Skeletal muscle satellite cell (primary cell): ENCODE data around the gene KLHL9.

ENCODE experiments used
- H3K27me3 ChIP-seq: 2 replicates; pipeline ENCODE4 v1.7.0; 2013; ENCODE audit warnings: low read length; ENCODE audit not compliant: control insufficient read depth, insufficient read depth
- H3K36me3 ChIP-seq: 2 replicates; pipeline ENCODE4 v1.7.0; 2013; ENCODE audit warnings: mild to moderate bottlenecking, control low read depth, low read length; ENCODE audit not compliant: insufficient read depth
- H3K4me1 ChIP-seq: 2 replicates; pipeline ENCODE4 v1.7.0; 2013; ENCODE audit warnings: low read length; ENCODE audit not compliant: control insufficient read depth, insufficient read depth
- H3K4me2 ChIP-seq: 2 replicates; pipeline ENCODE4 v1.7.0; 2013; ENCODE audit warnings: mild to moderate bottlenecking, low read length
- H3K4me3 ChIP-seq: 2 replicates; pipeline ENCODE4 v1.7.0; 2013; ENCODE audit warnings: low read length
- H3K9ac ChIP-seq: 2 replicates; pipeline ENCODE4 v1.7.0; 2013; ENCODE audit warnings: mild to moderate bottlenecking, low read depth, low read length, moderate library complexity
- H3K9me3 ChIP-seq: replicated peaks from 2 replicates; pipeline ENCODE4 v1.7.0; 2013; ENCODE audit warnings: mild to moderate bottlenecking, control low read depth, low read length

KLHL9 gene

DNA sequence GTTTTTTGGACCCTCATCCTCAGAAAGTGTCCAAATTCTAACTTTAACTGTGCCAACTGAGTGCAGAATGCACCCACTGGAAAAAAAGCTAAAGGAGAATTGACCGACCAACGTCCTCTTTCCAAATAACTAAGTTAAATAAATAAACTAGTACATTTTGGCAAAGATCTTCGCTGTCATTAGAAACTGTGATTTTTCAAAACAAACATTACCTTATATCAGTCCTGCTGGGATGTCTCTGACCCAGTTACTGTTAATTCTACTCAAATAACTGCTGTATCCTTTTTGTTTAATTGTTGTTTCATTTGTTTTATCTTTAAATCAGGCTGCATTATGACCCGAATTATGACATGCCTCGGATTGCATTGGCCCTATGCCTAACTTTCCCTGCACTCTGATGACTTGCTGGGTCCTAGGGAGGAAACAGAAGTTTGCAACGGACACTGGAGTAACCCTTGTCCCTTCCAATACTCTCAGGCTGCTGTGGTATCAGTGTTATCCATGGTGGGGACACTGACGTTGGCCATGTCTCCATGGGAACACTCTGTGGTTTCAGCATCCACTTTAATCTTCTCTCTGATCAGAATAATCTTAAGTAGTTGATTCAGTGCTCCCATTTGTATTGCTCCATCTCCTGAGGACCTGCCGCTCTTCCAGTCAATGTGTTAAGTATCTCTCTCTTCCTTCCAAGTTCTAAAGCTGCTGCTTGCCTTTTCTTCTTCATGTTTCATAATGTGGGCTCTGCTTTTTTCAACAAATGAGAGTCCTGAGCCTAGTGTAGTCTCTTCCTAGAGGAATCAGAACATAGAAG, 19.0 kb downstream of the KLHL9 start:
- Histone ChIP-seq H3K4me3 (no peak overlapping the region), H3K9ac (no peak overlapping the region), H3K27me3 (no peaks in the 10 kb centered on the region), H3K9me3 (no peaks in the 10 kb centered on the region), H3K36me3 (no peaks in the 10 kb centered on the region), H3K4me2 (no peak overlapping the region), H3K4me1 (no peaks in the 10 kb centered on the region)

- no peaks in the 10 kb centered on the region for H3K36me3 ChIP-seq
- no peaks in the 10 kb centered on the region for H3K4me1 ChIP-seq
- no peak overlapping the region for H3K4me3 ChIP-seq
- no peaks in the 10 kb centered on the region for H3K9me3 ChIP-seq
- H3K9ac ChIP-seq, result no peak overlapping the region
- no peak overlapping the region for H3K4me2 ChIP-seq
- H3K27me3 ChIP-seq, result peaks cover 8% of the 10 kb centered on the region
These were observed 21.1 kb downstream of the KLHL9 start for GRCh38 chr9:21314152-21314551.

GRCh38 chr9:21311889-21312288, 23.3 kb downstream of the KLHL9 start:
- Histone ChIP-seq H3K27me3 (peaks cover 29% of the 10 kb centered on the region), H3K4me1 (no peaks in the 10 kb centered on the region), H3K9me3 (no peaks in the 10 kb centered on the region), H3K4me2 (no peak overlapping the region), H3K9ac (no peak overlapping the region), H3K4me3 (no peak overlapping the region), H3K36me3 (no peaks in the 10 kb centered on the region)

GRCh38 chr9:21305213-21305612, 30.0 kb downstream of the KLHL9 start, which contains the start of gene IFNA5:
Gene IFNA5, minus strand, starts transcription at chr9:21305313. Its CDS starts 57 bp downstream, at chr9:21305256.
- peaks cover 75% of the 10 kb centered on the region for H3K27me3 ChIP-seq
- H3K4me2 ChIP-seq, result no peak within 1 kb of the TSS
- no peaks in the 10 kb centered on the region for H3K9me3 ChIP-seq
- no peak within 1 kb of the TSS for H3K4me3 ChIP-seq
- no peaks in the 10 kb centered on the region for H3K4me1 ChIP-seq
- no peak within 1 kb of the TSS for H3K9ac ChIP-seq
- no peaks in the 10 kb centered on the region for H3K36me3 ChIP-seq

DNA sequence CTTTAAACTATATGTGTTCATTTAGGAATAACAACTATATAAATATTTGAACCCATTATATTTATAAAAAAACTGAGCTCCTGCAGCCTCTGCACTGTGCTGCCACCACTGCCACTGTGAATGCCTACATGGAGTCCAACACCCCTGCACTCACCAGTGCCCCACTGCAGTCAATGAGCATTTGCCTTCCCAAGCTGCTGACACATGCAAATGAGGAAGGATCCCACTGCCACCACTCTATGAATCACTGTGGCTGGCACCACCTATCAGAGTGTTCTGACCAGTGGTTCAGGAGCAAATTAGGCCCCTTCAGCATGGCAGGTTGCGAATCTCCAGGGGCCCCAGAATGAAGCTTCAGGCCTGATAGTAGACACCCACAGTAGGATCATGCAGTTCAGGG, 39.2 kb downstream of the KLHL9 start:
- no peak overlapping the region for H3K4me2 ChIP-seq
- H3K4me3 ChIP-seq, result no peak overlapping the region
- H3K36me3 ChIP-seq, result no peaks in the 10 kb centered on the region
- no peak overlapping the region for H3K9ac ChIP-seq
- H3K27me3 ChIP-seq, result peaks cover 40% of the 10 kb centered on the region
- H3K4me1 ChIP-seq, result no peaks in the 10 kb centered on the region
- no peaks in the 10 kb centered on the region for H3K9me3 ChIP-seq

GRCh38 chr9:21294904-21295538, 40.2 kb downstream of the KLHL9 start:
- no peaks in the 10 kb centered on the region for H3K4me1 ChIP-seq
- H3K9ac ChIP-seq, result no peak overlapping the region
- H3K27me3 ChIP-seq, result peaks cover 40% of the 10 kb centered on the region
- no peaks in the 10 kb centered on the region for H3K36me3 ChIP-seq
- H3K4me3 ChIP-seq, result no peak overlapping the region
- H3K4me2 ChIP-seq, result no peak overlapping the region
- H3K9me3 ChIP-seq, result no peaks in the 10 kb centered on the region

- H3K27me3 ChIP-seq, result peaks cover 46% of the 10 kb centered on the region
- no peak overlapping the region for H3K4me2 ChIP-seq
- no peaks in the 10 kb centered on the region for H3K4me1 ChIP-seq
- no peaks in the 10 kb centered on the region for H3K36me3 ChIP-seq
- no peak overlapping the region for H3K4me3 ChIP-seq
- H3K9me3 ChIP-seq, result no peaks in the 10 kb centered on the region
- no peak overlapping the region for H3K9ac ChIP-seq
These were observed 40.8 kb downstream of the KLHL9 start for GRCh38 chr9:21294364-21294774.

- Histone ChIP-seq H3K4me2 (no peak overlapping the region), H3K36me3 (no peaks in the 10 kb centered on the region), H3K27me3 (peaks cover 64% of the 10 kb centered on the region), H3K4me3 (no peak overlapping the region), H3K9ac (no peak overlapping the region), H3K9me3 (no peaks in the 10 kb centered on the region), H3K4me1 (no peaks in the 10 kb centered on the region)
These were observed 45.4 kb downstream of the KLHL9 start for GRCh38 chr9:21289848-21290247.

GRCh38 chr9:21287280-21287679, 47.9 kb downstream of the KLHL9 start:
- no peak overlapping the region for H3K4me3 ChIP-seq
- H3K36me3 ChIP-seq, result no peaks in the 10 kb centered on the region
- H3K9ac ChIP-seq, result no peak overlapping the region
- peaks cover 62% of the 10 kb centered on the region for H3K27me3 ChIP-seq
- H3K4me1 ChIP-seq, result no peaks in the 10 kb centered on the region
- no peaks in the 10 kb centered on the region for H3K9me3 ChIP-seq
- no peak overlapping the region for H3K4me2 ChIP-seq

GRCh38 chr9:21286659-21287058, 48.5 kb downstream of the KLHL9 start:
- Histone ChIP-seq H3K27me3 (peaks cover 67% of the 10 kb centered on the region), H3K9ac (no peak overlapping the region), H3K9me3 (no peaks in the 10 kb centered on the region), H3K4me1 (no peaks in the 10 kb centered on the region), H3K4me3 (no peak overlapping the region), H3K36me3 (no peaks in the 10 kb centered on the region), H3K4me2 (no peak overlapping the region)

GRCh38 chr9:21286099-21286498, 49.1 kb downstream of the KLHL9 start:
- H3K4me3 ChIP-seq, result no peak overlapping the region
- H3K9me3 ChIP-seq, result no peaks in the 10 kb centered on the region
- H3K4me1 ChIP-seq, result no peaks in the 10 kb centered on the region
- no peak overlapping the region for H3K4me2 ChIP-seq
- peaks cover 71% of the 10 kb centered on the region for H3K27me3 ChIP-seq
- no peak overlapping the region for H3K9ac ChIP-seq
- H3K36me3 ChIP-seq, result no peaks in the 10 kb centered on the region

GRCh38 chr9:21281275-21281674, 53.9 kb downstream of the KLHL9 start:
- Histone ChIP-seq H3K9me3 (no peaks in the 10 kb centered on the region), H3K4me2 (no peak overlapping the region), H3K36me3 (no peaks in the 10 kb centered on the region), H3K4me3 (no peak overlapping the region), H3K4me1 (no peaks in the 10 kb centered on the region), H3K9ac (no peak overlapping the region), H3K27me3 (peaks cover 72% of the 10 kb centered on the region)
